ENCODE data around the gene KDM2A.

Gene KDM2A

DNA sequence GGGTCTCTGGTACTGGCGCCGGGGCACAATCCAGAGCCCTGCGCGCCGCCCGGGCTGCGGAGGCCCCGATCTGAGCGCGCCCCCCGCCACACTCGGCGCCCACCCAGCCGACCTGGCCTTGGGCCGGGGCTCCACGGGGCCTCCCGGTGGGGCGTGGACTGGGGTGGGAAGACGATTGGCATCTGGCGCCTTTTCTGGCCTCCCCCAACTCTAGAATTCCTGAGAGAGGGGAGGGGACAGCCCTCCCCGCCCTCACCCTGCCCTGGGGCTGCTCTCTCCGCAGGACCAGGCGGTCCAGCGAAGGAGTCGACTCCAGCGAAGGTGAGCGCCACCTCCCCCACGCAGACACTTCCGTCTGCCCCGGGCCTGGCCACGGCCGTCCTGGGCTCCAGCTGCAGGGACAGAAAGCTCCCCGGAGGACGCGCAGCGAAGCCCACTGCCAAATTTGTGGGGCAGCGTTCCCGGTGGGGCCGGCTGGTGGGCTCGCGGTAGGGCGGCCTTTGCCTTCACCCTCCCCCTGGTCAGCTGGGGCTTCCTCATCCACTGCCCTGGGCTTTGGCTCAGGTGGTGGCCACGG is 184.9 kb downstream of the KDM2A start:
- DNase-seq = no peak

DNA sequence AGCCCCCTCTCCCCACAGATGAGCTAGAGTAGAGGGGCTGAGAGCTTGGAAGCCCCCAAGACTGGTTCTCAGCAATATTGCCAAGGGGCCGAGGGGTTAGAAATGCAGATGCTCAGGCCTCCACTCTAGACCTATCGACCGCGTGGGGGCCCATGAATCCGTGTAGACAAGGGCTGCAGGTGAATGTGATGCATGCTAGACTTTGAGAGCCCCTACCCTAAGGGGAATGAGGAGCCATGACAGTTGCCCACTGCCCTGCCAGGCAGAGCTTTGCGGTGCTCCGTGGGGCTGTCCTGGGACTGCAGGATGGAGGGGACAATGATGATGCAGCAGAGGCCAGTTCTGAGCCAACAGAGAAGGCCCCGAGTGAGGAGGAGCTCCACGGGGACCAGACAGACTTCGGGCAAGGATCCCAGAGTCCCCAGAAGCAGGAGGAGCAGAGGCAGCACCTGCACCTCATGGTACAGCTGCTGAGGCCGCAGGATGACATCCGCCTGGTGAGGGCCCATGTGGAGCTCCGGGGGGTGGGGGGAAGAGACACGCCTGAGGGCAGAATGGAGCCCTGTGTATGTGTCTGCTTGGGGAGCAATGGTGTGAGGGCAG is 185.5 kb downstream of the KDM2A start:
- DNase-seq = no peak

- DNase-seq = no peak
Measured at GRCh38 chr11:67306769-67307544, 187.9 kb downstream of the KDM2A start.

- DNase-seq = no peak
Measured at GRCh38 chr11:67307545-67308001, 188.5 kb downstream of the KDM2A start.

Data from fibroblast of skin of scalp (primary cell).